Ramos (cell line): Measurements from ENCODE around the gene SEMA3G.

Source experiments
- in situ Hi-C: fragments of 300-500 bp; cut with MboI; formaldehyde crosslinking; loops from one replicate; pipeline ENCODE4 v1.14.3; 2022; ENCODE audit warnings: low sequenced_read_pairs; ENCODE audit not compliant: unreplicated experiment

SEMA3G gene

GRCh38 chr3:52440671-52441070 lies 4.2 kb downstream of the SEMA3G start:
- in situ Hi-C loops = no loop called here

- in situ Hi-C loops = no loop called here
These were observed 4.7 kb downstream of the SEMA3G start for GRCh38 chr3:52440249-52440551.

- in situ Hi-C loops = no loop called here
These were observed 5.3 kb downstream of the SEMA3G start for GRCh38 chr3:52439426-52440248.

- in situ Hi-C loops = no loop called here
These were observed 6.1 kb downstream of the SEMA3G start for GRCh38 chr3:52438579-52439425.

GRCh38 chr3:52438104-52438376 lies 6.9 kb downstream of the SEMA3G start:
- in situ Hi-C loops = no loop called here

- in situ Hi-C loops = no loop called here
These were observed 7.4 kb downstream of the SEMA3G start for GRCh38 chr3:52437326-52438103.

GRCh38 chr3:52436500-52437149 lies 8.3 kb downstream of the SEMA3G start:
- in situ Hi-C loops = no loop called here

GRCh38 chr3:52435246-52436101 lies 9.4 kb downstream of the SEMA3G start:
- in situ Hi-C loops = no loop called here

- in situ Hi-C loops = no loop called here
These were observed 10.3 kb downstream of the SEMA3G start for GRCh38 chr3:52434491-52435115.

GRCh38 chr3:52433996-52434479 lies 10.9 kb downstream of the SEMA3G start:
- in situ Hi-C loops = no loop called here

- in situ Hi-C loops = no loop called here
These were observed 11.4 kb downstream of the SEMA3G start for GRCh38 chr3:52433328-52433995.

- in situ Hi-C loops = no loop called here
These were observed 12.2 kb downstream of the SEMA3G start for GRCh38 chr3:52432691-52433141.

- in situ Hi-C loops = no loop called here
These were observed 12.7 kb downstream of the SEMA3G start for GRCh38 chr3:52432225-52432624.

- in situ Hi-C loops = no loop called here
These were observed 13.3 kb downstream of the SEMA3G start for GRCh38 chr3:52431459-52432223.

GRCh38 chr3:52430416-52430810 lies 14.5 kb downstream of the SEMA3G start:
- in situ Hi-C loops = no loop called here

- in situ Hi-C loops = no loop called here
These were observed 15.0 kb downstream of the SEMA3G start for GRCh38 chr3:52429779-52430415.

- in situ Hi-C loops = no loop called here
These were observed 15.9 kb downstream of the SEMA3G start for GRCh38 chr3:52429031-52429430.
